Measurements from ENCODE around the gene VPS39. TPM values are rescaled to one million over a fixed set of nuclear protein-coding genes. Genes with fewer than 3 reads are reported as not detected.

VPS39 gene
- total and polyA plus RNA-seq, 2 donors (not counting 3 experiments of a cell fraction or from before 2014, with no cell fraction given), result 56.5 to 56.7 TPM

DNA sequence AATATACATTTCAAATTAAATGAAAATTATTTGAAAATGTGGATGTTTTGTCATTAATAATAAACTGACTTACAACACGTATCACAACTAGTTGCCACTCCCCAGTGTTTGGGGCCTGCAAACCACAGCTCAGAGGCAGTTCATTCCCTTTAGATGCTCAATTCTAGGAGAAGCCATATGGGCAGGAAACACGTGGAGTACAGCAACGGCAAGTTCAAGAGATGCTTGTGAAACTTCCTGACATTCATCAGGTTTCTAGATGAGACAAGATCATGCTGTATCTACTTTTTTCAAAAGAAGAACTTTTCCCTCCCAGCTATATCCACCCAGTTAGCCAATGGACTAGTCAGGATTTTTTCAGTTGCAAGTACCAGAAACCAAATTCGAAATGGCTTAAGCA lies 96.2 kb downstream of the VPS39 start:
- POLR2A ChIA-PET, result no interaction called here
- intact Hi-C loops (cut with micrococcal nuclease), result no loop called here
- CTCF ChIA-PET, result interaction anchor here (2.3 kb wide), 1 partner anchor 26 kb away, joined by 9 read pairs; no protein-coding TSS in a partner anchor

DNA sequence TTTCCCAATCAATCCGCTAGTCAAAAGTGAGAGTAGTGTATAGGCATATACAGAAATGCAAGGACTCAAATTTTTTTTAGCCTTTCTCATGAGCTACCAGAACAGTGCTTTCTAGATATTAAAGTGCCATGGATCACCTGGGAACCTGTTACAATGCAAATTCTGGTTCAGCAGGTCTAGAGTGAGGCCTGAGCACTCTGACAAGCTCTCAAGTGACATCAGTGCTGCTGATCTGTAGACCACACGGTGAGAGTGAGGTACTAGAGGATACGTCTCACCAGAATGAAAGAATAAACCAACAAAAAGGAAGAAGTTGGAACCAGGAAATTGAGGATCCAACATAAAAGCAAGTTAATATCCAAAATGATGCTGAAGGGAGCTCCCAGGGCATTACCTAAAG lies 97.7 kb downstream of the VPS39 start:
- POLR2A ChIA-PET, result interaction anchor here (0.5 kb wide), 1 partner anchor 595 kb away, joined by 4 read pairs; no protein-coding TSS in a partner anchor
- intact Hi-C loops (cut with micrococcal nuclease), result no loop called here

More for the DNA sequence above, 96.2 kb downstream of the VPS39 start:
- Histone ChIP-seq H2AFZ (ENCODE audit: low read depth, low read length) (no peak overlapping the region), H4K20me1 (replicated peaks; ENCODE audit: control insufficient read depth, extremely low read depth, insufficient read depth, low read length) (no peaks in the 10 kb centered on the region), H3K79me2 (ENCODE audit: control insufficient read depth, insufficient read depth, low read length) (no peaks in the 10 kb centered on the region), H3K36me3 (ENCODE audit: control insufficient read depth in 2 of 2, extremely low read depth in 1 of 2, insufficient read depth in 2 of 2, low read length in 2 of 2) (no peaks in the 10 kb centered on the region), H3K27me3 (ENCODE audit: control insufficient read depth in 2 of 2, insufficient read depth in 2 of 2, low read length in 2 of 2) (peaks cover 14 to 22% of the 10 kb centered on the region in 2 experiments), H3K4me3 (replicated peaks in 1 of 3; ENCODE audit: insufficient read depth in 1 of 3, low read depth in 1 of 3, low read length in 3 of 3) (no peak overlapping the region), H3K4me1 (ENCODE audit: control insufficient read depth, extremely low read depth, insufficient read depth, low read length) (no peaks in the 10 kb centered on the region), H3K9ac (replicated peaks; ENCODE audit: extremely low read depth, insufficient read depth, low read length) (no peak overlapping the region), H3K9me1 (replicated peaks; ENCODE audit: control insufficient read depth, extremely low read depth, insufficient read depth, low read length) (no peaks in the 10 kb centered on the region), H3K4me2 (ENCODE audit: insufficient read depth, low read length) (no peak overlapping the region), H3K9me3 (replicated peaks; ENCODE audit: control insufficient read depth, insufficient read depth, low read length) (no peaks in the 10 kb centered on the region), H3K27ac (ENCODE audit: insufficient read depth, low read depth, low read length) (no peak overlapping the region)
- dilution Hi-C loops (cut with MboI; ENCODE audit: extremely low pct_ligation_motif_present, low sequenced_read_pairs), result no loop called here
- TF ChIP-seq POLR2A (IDR thresholded peaks at IDR 0.05; ENCODE audit: low read depth, low read length) (no peak), MYC (IDR thresholded peaks at IDR 0.05; ENCODE audit: low read depth, low read length) (no peak), JUN (IDR thresholded peaks at IDR 0.05; ENCODE audit: borderline replicate concordance, insufficient read depth, insufficient read length, low read depth) (no peak)
- TF ChIP-seq, protein P1, sequence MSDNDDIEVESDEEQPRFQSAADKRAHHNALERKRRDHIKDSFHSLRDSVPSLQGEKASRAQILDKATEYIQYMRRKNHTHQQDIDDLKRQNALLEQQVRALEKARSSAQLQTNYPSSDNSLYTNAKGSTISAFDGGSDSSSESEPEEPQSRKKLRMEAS (IDR thresholded peaks at IDR 0.05; ENCODE audit: insufficient read depth, insufficient read length), result no peak
- DNase-seq (ENCODE audit: low read depth, low spot score) (no peak), FAIRE-seq (no peak)
- no TSS peak for BruUV-seq (replicated peaks)

More for the DNA sequence above, 97.7 kb downstream of the VPS39 start:
- no peaks in the 10 kb centered on the region for H3K36me3 ChIP-seq (ENCODE audit: control insufficient read depth in 2 of 2, extremely low read depth in 1 of 2, insufficient read depth in 2 of 2, low read length in 2 of 2)
- no peaks in the 10 kb centered on the region for H3K79me2 ChIP-seq (ENCODE audit: control insufficient read depth, insufficient read depth, low read length)
- DNase-seq (ENCODE audit: low read depth, low spot score), result no peak
- TF ChIP-seq, protein P1 (IDR thresholded peaks at IDR 0.05; ENCODE audit: insufficient read depth, insufficient read length), result no peak
- TF ChIP-seq POLR2A (IDR thresholded peaks at IDR 0.05; ENCODE audit: low read depth, low read length), result no peak
- TF ChIP-seq EZH2 (IDR thresholded peaks at IDR 0.05; ENCODE audit: borderline replicate concordance, low read depth, low read length, severe bottlenecking), result no peak
- no peak for TF ChIP-seq GATA2 (IDR thresholded peaks at IDR 0.05; ENCODE audit: insufficient read depth, insufficient read length, low read depth, low read length)
- TF ChIP-seq MYC (IDR thresholded peaks at IDR 0.05; ENCODE audit: low read depth, low read length), result no peak
- no peak for TF ChIP-seq JUN (IDR thresholded peaks at IDR 0.05; ENCODE audit: borderline replicate concordance, insufficient read depth, insufficient read length, low read depth)
- TF ChIP-seq FOS (IDR thresholded peaks at IDR 0.05; ENCODE audit: borderline replicate concordance, insufficient read depth, low read length), result no peak
- TF ChIP-seq, protein P2, sequence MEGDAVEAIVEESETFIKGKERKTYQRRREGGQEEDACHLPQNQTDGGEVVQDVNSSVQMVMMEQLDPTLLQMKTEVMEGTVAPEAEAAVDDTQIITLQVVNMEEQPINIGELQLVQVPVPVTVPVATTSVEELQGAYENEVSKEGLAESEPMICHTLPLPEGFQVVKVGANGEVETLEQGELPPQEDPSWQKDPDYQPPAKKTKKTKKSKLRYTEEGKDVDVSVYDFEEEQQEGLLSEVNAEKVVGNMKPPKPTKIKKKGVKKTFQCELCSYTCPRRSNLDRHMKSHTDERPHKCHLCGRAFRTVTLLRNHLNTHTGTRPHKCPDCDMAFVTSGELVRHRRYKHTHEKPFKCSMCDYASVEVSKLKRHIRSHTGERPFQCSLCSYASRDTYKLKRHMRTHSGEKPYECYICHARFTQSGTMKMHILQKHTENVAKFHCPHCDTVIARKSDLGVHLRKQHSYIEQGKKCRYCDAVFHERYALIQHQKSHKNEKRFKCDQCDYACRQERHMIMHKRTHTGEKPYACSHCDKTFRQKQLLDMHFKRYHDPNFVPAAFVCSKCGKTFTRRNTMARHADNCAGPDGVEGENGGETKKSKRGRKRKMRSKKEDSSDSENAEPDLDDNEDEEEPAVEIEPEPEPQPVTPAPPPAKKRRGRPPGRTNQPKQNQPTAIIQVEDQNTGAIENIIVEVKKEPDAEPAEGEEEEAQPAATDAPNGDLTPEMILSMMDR (IDR thresholded peaks at IDR 0.05; ENCODE audit: extremely low read depth in 1 of 2, insufficient read depth in 1 of 2, low read depth in 1 of 2, low read length in 2 of 2), result no peak
- TF ChIP-seq POLR2AphosphoS5 (IDR thresholded peaks at IDR 0.05; ENCODE audit: insufficient read depth, low read depth, low read length), result no peak
- no peaks in the 10 kb centered on the region for H3K9me3 ChIP-seq (replicated peaks; ENCODE audit: control insufficient read depth, insufficient read depth, low read length)
- dilution Hi-C loops (cut with MboI; ENCODE audit: extremely low pct_ligation_motif_present, low sequenced_read_pairs), result no loop called here
- H3K9ac ChIP-seq (replicated peaks; ENCODE audit: extremely low read depth, insufficient read depth, low read length), result no peak overlapping the region
- no peak overlapping the region for H3K4me3 ChIP-seq (replicated peaks in 1 of 3; ENCODE audit: insufficient read depth in 1 of 3, low read depth in 1 of 3, low read length in 3 of 3)
- no peaks in the 10 kb centered on the region for H3K9me1 ChIP-seq (replicated peaks; ENCODE audit: control insufficient read depth, extremely low read depth, insufficient read depth, low read length)
- no peak for FAIRE-seq
- no peaks in the 10 kb centered on the region for H4K20me1 ChIP-seq (replicated peaks; ENCODE audit: control insufficient read depth, extremely low read depth, insufficient read depth, low read length)
- CTCF ChIA-PET, result interaction anchor here (0.9 to 2.7 kb wide), 7 partner anchors 9 to 40 kb away, joined by 3 to 9 read pairs (median 3); no protein-coding TSS in a partner anchor
- no peaks in the 10 kb centered on the region for H3K4me1 ChIP-seq (ENCODE audit: control insufficient read depth, extremely low read depth, insufficient read depth, low read length)
- H3K4me2 ChIP-seq (ENCODE audit: insufficient read depth, low read length), result no peak overlapping the region
- no peak overlapping the region for H2AFZ ChIP-seq (ENCODE audit: low read depth, low read length)
- peaks cover 11 to 21% of the 10 kb centered on the region in 2 experiments for H3K27me3 ChIP-seq (ENCODE audit: control insufficient read depth in 2 of 2, insufficient read depth in 2 of 2, low read length in 2 of 2)
- no peak overlapping the region for H3K27ac ChIP-seq (ENCODE audit: insufficient read depth, low read depth, low read length)
- BruUV-seq (replicated peaks), result no TSS peak
